AG04450 (cell line): ENCODE results near the gene PLCH2. TPM values are rescaled to one million over a fixed set of nuclear protein-coding genes. Genes with fewer than 3 reads are reported as not detected.
A peak's percentile ranks its signal among the peaks of the same experiment; 100 is the strongest.

Experiments
- CTCF ChIA-PET: fragments of 300-600, 350-600 bp; formaldehyde crosslinking; extraction: SDS; loops from one replicate; lab custom pipeline; 2022; ENCODE audit warnings: antibody characterized with exemption, inconsistent platforms; lab: Charles Lee
- POLR2A ChIA-PET: fragments of 350-600 bp; formaldehyde crosslinking; extraction: SDS; loops from one replicate; lab custom pipeline; 2021; ENCODE audit warnings: antibody characterized with exemption, inconsistent platforms; lab: Yijun Ruan, JAX
- DNase-seq: peaks from one replicate; pipeline ENCODE4 v3.0.0-alpha.2; 2011; ENCODE audit warnings: low read depth, low spot score
- H3K27ac ChIP-seq: one replicate; pipeline ENCODE4 v1.5.1; 2012; ENCODE audit warnings: low read depth, low read length, control low read depth
- H3K27me3 ChIP-seq: one replicate; pipeline ENCODE4 v1.6.0; 2012; ENCODE audit warnings: low read length; ENCODE audit not compliant: control insufficient read depth, insufficient read depth
- H3K4me3 ChIP-seq: 2 replicates; pipeline ENCODE4 v1.5.1; 2011; ENCODE audit warnings: mild to moderate bottlenecking, low read depth, low read length, control low read depth
- H3K9me3 ChIP-seq: 2 replicates; pipeline ENCODE4 v1.5.1; 2012; ENCODE audit warnings: low read length; ENCODE audit not compliant: control insufficient read depth, insufficient read depth
- polyA plus RNA-seq: library from polyadenylated mRNA; depleted of rRNA; stranded (reverse); fragments of >200 nt; gene quantifications from 2 replicates; pipeline ENCODE4 v1.2.3, GENCODE V29; 2011
- TF ChIP-seq, protein P1 (sequence below): IDR thresholded peaks from 2 replicates; pipeline ENCODE4 v1.5.1; 2011; ENCODE audit warnings: low read depth, low read length, control low read depth, inconsistent platforms

Gene PLCH2
- polyA plus RNA-seq, 1 experiment, result 0.06 TPM

DNA sequence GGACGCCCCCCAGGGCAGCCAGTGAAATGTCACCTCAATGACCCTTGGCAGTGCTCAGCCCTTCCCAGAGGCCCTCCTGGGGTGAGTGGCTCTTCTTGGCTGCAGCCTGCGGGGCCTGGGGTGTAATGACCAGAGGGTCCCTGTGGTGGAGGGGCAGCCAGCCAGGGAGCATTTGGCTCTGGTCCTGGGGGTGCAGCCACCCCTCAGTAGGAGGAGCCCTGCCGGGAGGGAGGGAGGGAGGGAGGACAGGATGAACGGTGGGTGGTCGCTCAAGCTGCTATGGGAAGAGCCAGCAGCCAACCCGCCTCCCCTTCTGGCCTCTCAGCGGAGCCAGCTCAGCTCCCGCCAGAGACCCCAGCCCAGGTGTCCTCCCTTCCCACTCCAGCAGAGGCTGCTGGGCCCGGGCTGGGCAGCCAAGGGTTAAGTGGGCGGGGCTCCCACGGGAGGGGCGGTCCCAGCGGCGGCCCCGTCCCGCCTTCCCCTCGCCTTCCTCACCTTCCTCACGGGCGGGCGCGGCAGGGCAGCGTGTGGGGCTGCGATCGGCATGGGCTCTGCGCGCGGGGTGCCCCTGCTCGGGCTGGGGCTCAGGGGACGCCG is 9.0 kb upstream of the PLCH2 start:
- CTCF ChIA-PET, result no interaction called here
- DNase-seq, result no peak
- no peaks in the 10 kb centered on the region; the same call in 1 of the 2 replicates for H3K9me3 ChIP-seq
- no peak overlapping the region for H3K27ac ChIP-seq
- POLR2A ChIA-PET, result no interaction called here
- no peak overlapping the region for H3K4me3 ChIP-seq
- peaks cover 46% of the 10 kb centered on the region for H3K27me3 ChIP-seq
- TF ChIP-seq, protein P1, sequence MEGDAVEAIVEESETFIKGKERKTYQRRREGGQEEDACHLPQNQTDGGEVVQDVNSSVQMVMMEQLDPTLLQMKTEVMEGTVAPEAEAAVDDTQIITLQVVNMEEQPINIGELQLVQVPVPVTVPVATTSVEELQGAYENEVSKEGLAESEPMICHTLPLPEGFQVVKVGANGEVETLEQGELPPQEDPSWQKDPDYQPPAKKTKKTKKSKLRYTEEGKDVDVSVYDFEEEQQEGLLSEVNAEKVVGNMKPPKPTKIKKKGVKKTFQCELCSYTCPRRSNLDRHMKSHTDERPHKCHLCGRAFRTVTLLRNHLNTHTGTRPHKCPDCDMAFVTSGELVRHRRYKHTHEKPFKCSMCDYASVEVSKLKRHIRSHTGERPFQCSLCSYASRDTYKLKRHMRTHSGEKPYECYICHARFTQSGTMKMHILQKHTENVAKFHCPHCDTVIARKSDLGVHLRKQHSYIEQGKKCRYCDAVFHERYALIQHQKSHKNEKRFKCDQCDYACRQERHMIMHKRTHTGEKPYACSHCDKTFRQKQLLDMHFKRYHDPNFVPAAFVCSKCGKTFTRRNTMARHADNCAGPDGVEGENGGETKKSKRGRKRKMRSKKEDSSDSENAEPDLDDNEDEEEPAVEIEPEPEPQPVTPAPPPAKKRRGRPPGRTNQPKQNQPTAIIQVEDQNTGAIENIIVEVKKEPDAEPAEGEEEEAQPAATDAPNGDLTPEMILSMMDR, result no peak

- no peak overlapping the region for H3K27ac ChIP-seq
- H3K27me3 ChIP-seq, result peaks cover 46% of the 10 kb centered on the region
- CTCF ChIA-PET, result no interaction called here
- POLR2A ChIA-PET, result no interaction called here
- DNase-seq, result peak; percentile 13
- TF ChIP-seq, protein P1, result no peak
- H3K9me3 ChIP-seq, result no peaks in the 10 kb centered on the region; the same call in 1 of the 2 replicates
- H3K4me3 ChIP-seq, result no peak overlapping the region
These were observed 8.0 kb upstream of the PLCH2 start for GRCh38 chr1:2468041-2468472.

- Histone ChIP-seq H3K4me3 (no peak overlapping the region), H3K9me3 (no peaks in the 10 kb centered on the region; the same call in 1 of the 2 replicates), H3K27me3 (peaks cover 42% of the 10 kb centered on the region), H3K27ac (no peak overlapping the region)
- DNase-seq, result no peak
- ChIA-PET CTCF (no interaction called here), POLR2A (no interaction called here)
- TF ChIP-seq, protein P1, result no peak
These were observed 7.5 kb upstream of the PLCH2 start for GRCh38 chr1:2468540-2468939.

DNA sequence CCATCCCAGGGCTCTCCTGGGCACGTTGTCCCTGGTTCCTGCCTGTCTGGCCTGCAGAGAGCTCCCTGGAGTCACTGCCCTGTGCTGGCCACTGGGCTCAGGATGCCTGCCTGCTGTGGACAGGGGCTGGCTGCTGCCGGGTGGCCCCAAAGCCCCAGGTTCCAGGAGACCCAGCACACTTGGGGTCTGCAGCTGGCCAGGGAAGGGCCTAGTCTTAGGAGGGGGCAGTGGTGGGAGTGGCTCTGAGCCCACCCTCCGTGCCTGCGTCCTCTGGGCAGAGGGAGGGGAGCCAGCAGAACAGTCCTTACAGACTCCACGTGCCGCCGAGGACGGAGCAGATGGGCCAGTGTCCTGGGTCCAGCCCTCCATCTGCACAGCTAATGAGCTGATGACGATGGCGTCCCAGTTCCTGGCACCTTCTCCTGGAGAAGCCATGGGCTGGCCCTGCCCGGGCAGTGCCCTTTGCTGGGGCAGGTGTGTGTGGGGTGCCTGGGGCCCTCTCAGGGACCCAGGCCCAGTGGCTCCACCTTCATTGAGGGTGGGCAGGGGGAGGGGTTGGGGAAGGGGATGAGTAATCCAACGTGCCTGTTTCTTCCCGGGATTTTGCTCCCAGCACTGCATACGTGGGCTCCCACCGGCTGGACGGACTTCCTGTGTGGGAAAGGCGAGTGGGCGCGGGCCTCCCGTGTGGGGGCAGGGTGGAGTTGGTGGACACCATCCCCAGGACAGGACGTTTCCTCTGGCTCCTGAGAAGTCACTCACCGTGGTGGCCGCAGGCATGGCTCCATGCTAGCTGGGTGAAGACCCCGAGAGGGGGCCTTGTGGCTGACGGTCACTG is 6.8 kb upstream of the PLCH2 start:
- DNase-seq, result no peak
- no peak overlapping the region for H3K4me3 ChIP-seq
- POLR2A ChIA-PET, result no interaction called here
- CTCF ChIA-PET, result no interaction called here
- H3K27me3 ChIP-seq, result peaks cover 34% of the 10 kb centered on the region
- no peaks in the 10 kb centered on the region; the same call in 1 of the 2 replicates for H3K9me3 ChIP-seq
- TF ChIP-seq, protein P1, result no peak
- H3K27ac ChIP-seq, result no peak overlapping the region
